Measurements from ENCODE around the gene SPEF2.

Gene SPEF2

GRCh38 chr5:35826554-35826953 is 208.9 kb downstream of the SPEF2 start:
- H3K9me2 ChIP-seq (replicated peaks; ENCODE audit: control insufficient read depth, low read length) = no peaks in the 10 kb centered on the region
- no peak overlapping the region for H3K4me3 ChIP-seq (ENCODE audit: low read length)
- H4K20me1 ChIP-seq (ENCODE audit: control insufficient read depth, insufficient read depth, low read depth, low read length) = no peaks in the 10 kb centered on the region
- no peaks in the 10 kb centered on the region for H3K79me2 ChIP-seq (ENCODE audit: control insufficient read depth, low read length)
- H3K36me3 ChIP-seq (ENCODE audit: control insufficient read depth, low read length) = no peaks in the 10 kb centered on the region
- H3K4me1 ChIP-seq (ENCODE audit: control insufficient read depth, low read length) = no peaks in the 10 kb centered on the region
- H3K27ac ChIP-seq (ENCODE audit: low read depth, low read length) = no peak overlapping the region
- H3K4me2 ChIP-seq (ENCODE audit: low read length) = no peak overlapping the region
- no peaks in the 10 kb centered on the region for H3K9me3 ChIP-seq (ENCODE audit: control insufficient read depth, insufficient read depth, low read length)
- H3F3A ChIP-seq (ENCODE audit: control insufficient read depth, insufficient read depth) = no peaks in the 10 kb centered on the region
- TF ChIP-seq EZH2phosphoT487 (IDR thresholded peaks at IDR 0.05; ENCODE audit: borderline replicate concordance, low read length) (no peak), CTCF (IDR thresholded peaks at IDR 0.05; ENCODE audit: low read depth, low read length, poor library complexity, severe bottlenecking) (no peak)
- H3K27me3 ChIP-seq (ENCODE audit: control insufficient read depth, low read length) = no peaks in the 10 kb centered on the region

- no peak overlapping the region for H3K4me2 ChIP-seq (ENCODE audit: low read length)
- H3K27ac ChIP-seq (ENCODE audit: low read depth, low read length) = no peak overlapping the region
- no peaks in the 10 kb centered on the region for H3K9me3 ChIP-seq (ENCODE audit: control insufficient read depth, insufficient read depth, low read length)
- no peaks in the 10 kb centered on the region for H4K20me1 ChIP-seq (ENCODE audit: control insufficient read depth, insufficient read depth, low read depth, low read length)
- no peaks in the 10 kb centered on the region for H3K4me1 ChIP-seq (ENCODE audit: control insufficient read depth, low read length)
- no peak for TF ChIP-seq EZH2phosphoT487 (IDR thresholded peaks at IDR 0.05; ENCODE audit: borderline replicate concordance, low read length)
- no peak for TF ChIP-seq CTCF (IDR thresholded peaks at IDR 0.05; ENCODE audit: low read depth, low read length, poor library complexity, severe bottlenecking)
- H3K27me3 ChIP-seq (ENCODE audit: control insufficient read depth, low read length) = no peaks in the 10 kb centered on the region
- no peaks in the 10 kb centered on the region for H3K79me2 ChIP-seq (ENCODE audit: control insufficient read depth, low read length)
- no peak overlapping the region for H3K4me3 ChIP-seq (ENCODE audit: low read length)
- no peaks in the 10 kb centered on the region for H3K36me3 ChIP-seq (ENCODE audit: control insufficient read depth, low read length)
- H3K9me2 ChIP-seq (replicated peaks; ENCODE audit: control insufficient read depth, low read length) = no peaks in the 10 kb centered on the region
- H3F3A ChIP-seq (ENCODE audit: control insufficient read depth, insufficient read depth) = no peaks in the 10 kb centered on the region
Measured at GRCh38 chr5:35828082-35828598, 210.5 kb downstream of the SPEF2 start.

GRCh38 chr5:35830587-35830986 is 212.9 kb downstream of the SPEF2 start:
- TF ChIP-seq EZH2phosphoT487 (IDR thresholded peaks at IDR 0.05; ENCODE audit: borderline replicate concordance, low read length) (no peak), CTCF (IDR thresholded peaks at IDR 0.05; ENCODE audit: low read depth, low read length, poor library complexity, severe bottlenecking) (no peak)
- Histone ChIP-seq H3K79me2 (ENCODE audit: control insufficient read depth, low read length) (no peaks in the 10 kb centered on the region), H3K9me2 (replicated peaks; ENCODE audit: control insufficient read depth, low read length) (no peaks in the 10 kb centered on the region), H3K4me2 (ENCODE audit: low read length) (no peak overlapping the region), H3K27ac (ENCODE audit: low read depth, low read length) (no peak overlapping the region), H3K4me1 (ENCODE audit: control insufficient read depth, low read length) (no peaks in the 10 kb centered on the region), H3F3A (ENCODE audit: control insufficient read depth, insufficient read depth) (no peaks in the 10 kb centered on the region), H4K20me1 (ENCODE audit: control insufficient read depth, insufficient read depth, low read depth, low read length) (no peaks in the 10 kb centered on the region), H3K4me3 (ENCODE audit: low read length) (no peak overlapping the region), H3K36me3 (ENCODE audit: control insufficient read depth, low read length) (no peaks in the 10 kb centered on the region), H3K27me3 (ENCODE audit: control insufficient read depth, low read length) (no peaks in the 10 kb centered on the region), H3K9me3 (ENCODE audit: control insufficient read depth, insufficient read depth, low read length) (no peaks in the 10 kb centered on the region)

Data from DOHH2 (cell line).